GM12801 (cell line): Measurements from ENCODE around the gene RELL1.

Source experiments
- CTCF ChIP-seq: IDR thresholded peaks from one replicate; pipeline ENCODE4 v1.5.1; 2011; ENCODE audit warnings: control low read depth; ENCODE audit not compliant: insufficient read length; ENCODE audit errors: extremely low read depth

The RELL1 gene

DNA sequence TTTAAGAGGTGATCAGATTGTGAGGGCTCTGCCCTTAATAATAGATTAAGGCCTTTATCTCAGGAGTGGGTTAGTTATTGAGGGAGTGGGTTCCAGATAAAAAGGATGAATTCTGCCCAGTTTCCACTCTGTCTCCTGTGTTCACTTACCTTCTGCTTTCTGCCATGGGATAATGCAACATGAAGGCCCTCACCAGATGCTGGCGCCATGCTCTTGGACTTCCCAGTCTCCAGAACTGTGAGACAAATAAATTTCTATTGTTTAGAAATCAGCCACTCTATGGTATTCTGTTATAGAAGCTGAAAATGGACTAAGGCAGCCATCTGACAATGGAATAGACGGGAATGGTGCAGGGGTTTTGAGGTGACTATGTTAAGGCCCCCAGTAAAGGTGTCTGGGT is 6.9 kb upstream of the RELL1 start:
- TF ChIP-seq CTCF: no peak

- no peak for TF ChIP-seq CTCF
Measured at GRCh38 chr4:37690976-37691375, 4.8 kb upstream of the RELL1 start.

DNA sequence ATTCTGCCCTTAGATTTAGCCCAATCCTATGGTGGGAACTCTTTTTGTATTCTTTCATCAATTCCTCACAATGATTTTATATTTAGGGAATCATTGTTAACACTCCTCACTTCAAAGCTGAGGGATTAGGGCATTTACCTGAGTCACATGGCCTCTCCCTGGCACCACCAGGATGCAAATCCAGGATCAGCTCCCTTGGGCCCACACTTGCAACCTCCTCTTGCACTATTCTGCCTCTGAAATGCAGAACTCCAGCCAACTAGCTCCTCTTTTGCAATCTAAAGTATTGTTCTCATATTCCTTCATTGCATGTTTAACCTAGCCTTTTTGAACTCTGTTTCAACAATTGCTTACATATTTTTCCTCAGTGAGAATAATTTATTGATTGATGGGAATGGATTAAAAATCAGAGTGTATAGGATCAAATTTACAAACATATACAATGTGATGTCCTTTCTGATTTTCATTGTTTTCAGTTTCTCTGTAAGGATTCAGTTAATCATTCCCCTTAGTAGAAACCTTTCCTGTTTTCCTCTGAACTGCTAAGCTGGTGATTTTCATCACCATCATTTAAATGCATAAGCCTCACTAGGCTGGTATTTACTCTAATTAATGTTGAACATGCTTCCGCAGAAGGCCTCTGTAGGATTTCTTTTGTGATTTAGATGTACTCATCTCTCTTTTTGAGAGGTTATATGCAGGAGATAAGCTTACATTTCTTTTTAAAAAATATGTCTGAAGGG is 3.3 kb upstream of the RELL1 start:
- no peak for TF ChIP-seq CTCF

DNA sequence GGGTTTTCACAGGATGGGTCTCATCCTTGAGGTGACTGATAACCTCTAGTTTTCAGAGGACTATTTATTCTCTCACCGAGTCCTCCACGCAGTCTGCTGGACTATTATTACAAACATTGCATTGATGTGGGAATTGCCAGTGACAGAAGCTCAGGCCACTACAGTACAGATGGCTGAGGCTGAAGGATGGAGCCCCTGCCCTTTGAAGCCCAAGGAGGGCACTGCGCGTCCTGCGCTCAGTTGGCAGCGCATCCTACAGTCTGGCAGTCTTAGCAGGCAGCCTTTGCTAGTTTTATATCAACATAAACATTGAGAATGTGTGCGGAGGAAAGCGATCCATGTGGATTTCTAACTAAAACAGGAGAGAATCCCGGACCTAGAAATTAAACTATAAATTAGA is 1.5 kb upstream of the RELL1 start:
- no peak for TF ChIP-seq CTCF

DNA sequence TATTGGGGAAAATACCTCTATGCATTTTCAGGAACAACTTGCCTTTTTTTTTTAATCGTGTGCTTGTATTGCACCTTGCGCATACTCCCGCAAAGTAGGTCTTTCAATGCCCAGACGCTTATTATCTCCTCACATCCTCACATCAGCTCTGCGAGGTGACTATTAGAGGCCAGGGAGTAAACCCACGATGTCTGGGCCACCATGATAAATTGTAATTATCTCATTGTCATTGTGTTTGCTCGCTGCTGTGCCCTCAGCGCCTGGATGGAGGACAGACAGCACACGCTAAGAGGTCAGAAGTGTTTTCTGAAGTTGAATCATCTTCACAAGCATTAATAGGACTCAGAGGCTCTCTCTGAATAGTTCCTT is 1.0 kb upstream of the RELL1 start:
- TF ChIP-seq CTCF: no peak

GRCh38 chr4:37685823-37686372 is 278 bp downstream of the RELL1 start:
- no peak for TF ChIP-seq CTCF

DNA sequence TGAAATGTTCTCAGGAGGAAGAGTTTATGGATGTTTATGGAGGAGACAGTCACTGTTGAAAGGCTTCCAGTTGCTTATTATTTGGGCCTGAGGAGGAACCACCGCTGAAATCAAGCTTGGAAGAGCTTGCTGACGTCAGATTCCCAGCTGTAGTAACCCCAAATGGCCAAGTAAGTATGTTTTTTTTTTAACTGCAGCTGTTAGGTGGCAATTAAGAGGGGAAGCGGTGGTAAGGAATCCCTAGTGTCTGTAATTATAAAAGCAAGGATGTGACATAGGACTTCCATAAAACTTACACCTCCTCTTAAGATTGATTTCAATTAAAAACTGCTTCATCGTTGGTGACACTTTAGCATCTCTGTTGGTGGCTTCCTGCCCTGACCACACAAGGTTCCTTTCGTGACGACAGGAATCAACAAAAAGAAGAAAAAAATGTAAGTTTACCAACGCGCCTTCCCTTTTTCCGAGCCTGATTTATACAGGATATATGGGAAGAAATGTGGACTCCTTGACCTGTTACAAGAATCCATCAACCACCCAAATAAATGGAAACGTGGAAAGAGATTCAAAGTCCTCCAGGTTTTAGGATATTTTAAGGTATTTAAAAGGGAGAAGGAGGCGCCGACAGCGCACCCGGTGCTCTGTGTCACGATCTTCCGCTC is 884 bp downstream of the RELL1 start:
- TF ChIP-seq CTCF: no peak
